Measurements from ENCODE around the gene SPIN1.

The SPIN1 gene

DNA sequence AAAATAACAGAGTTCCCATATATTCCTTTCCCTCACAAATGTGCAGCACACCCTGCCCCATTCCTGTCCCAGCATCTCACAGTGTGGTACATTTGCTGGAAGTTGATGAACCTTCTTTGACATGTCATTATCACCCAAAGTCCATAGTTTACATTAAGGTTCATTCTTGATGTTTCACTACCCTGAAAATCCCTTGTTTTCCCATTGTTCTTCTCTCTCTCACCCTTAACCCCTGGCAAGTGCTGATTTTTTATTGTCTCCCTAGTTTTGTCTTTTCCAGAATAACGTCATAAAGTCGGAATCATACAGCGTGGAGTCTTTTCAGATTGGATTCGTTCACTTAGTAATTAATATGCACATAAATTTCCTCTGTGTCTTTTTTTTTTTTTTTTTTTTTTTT is 48.1 kb downstream of the SPIN1 start:
- DNase-seq (ENCODE audit: low read depth) = no peak

GRCh38 chr9:88437210-88438146 is 49.2 kb downstream of the SPIN1 start:
- DNase-seq (ENCODE audit: low read depth) = no peak

- DNase-seq (ENCODE audit: low read depth) = no peak
These were observed 50.6 kb downstream of the SPIN1 start for GRCh38 chr9:88438811-88439210.

GRCh38 chr9:88441301-88442007 is 53.2 kb downstream of the SPIN1 start:
- no peak for DNase-seq (ENCODE audit: low read depth)

GRCh38 chr9:88443480-88444113 is 55.4 kb downstream of the SPIN1 start:
- DNase-seq (ENCODE audit: low read depth) = no peak

GRCh38 chr9:88446728-88447127 is 58.5 kb downstream of the SPIN1 start:
- DNase-seq (ENCODE audit: low read depth) = no peak

GRCh38 chr9:88447431-88447830 is 59.2 kb downstream of the SPIN1 start:
- no peak for DNase-seq (ENCODE audit: low read depth)

DNA sequence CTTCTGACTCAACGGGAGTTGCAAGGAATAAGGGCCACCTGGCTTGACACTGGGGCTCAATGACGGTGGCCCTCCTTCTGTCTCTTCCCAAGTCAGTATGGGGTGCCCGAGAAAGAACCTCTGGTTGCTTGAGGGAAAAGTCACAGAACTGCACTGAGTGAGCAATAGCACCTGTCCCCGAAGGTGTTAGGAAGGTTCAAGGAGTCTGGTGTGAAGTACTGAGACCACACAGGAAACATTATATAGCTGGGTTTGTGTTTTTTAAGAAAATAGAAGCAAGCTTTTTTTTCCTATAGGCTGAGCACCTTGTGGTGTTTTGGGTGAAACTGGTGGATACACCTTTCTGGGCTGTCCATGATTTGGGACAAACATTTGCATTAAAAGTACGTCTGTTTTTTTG is 62.9 kb downstream of the SPIN1 start:
- no peak for DNase-seq (ENCODE audit: low read depth)

DNA sequence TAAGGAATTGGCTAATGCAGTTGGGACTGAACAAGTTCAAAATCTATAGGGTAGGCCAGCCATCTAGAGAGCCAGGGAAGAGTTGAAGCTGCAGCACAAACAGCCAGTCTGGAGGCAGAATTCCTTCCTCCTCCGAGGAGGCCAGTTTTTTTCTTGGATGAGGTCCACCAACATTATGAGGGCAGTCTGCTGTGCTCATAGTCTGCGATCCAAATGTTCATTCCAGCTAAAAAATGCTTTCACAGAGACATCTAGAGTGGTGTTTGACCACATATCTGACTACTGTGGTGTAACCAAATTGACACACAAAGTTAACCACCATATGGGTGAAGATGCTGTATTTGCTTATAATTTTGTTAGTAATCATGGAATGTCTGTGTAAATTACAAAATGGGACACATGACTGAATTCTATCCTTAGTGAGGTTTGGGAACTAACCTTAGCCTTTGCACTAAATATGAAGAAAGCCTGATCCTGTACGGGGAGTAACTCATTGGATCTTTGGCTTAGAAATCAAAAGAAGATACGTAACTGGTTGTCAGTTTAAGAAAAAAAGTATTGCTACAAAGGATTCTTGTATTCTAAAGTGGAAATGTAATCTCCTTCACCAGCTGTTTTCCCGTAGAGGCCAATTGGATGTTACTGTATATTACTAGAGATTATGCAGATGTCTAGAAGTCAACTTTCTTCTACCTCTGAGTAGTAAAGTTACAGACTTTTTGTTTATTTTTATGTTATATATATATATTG is 70.6 kb downstream of the SPIN1 start:
- peak; percentile 61 for DNase-seq (ENCODE audit: low read depth)

GRCh38 chr9:88460587-88461332 is 72.5 kb downstream of the SPIN1 start:
- no peak for DNase-seq (ENCODE audit: low read depth)

GRCh38 chr9:88462191-88462590 is 73.9 kb downstream of the SPIN1 start:
- DNase-seq (ENCODE audit: low read depth) = peak; percentile 72

GRCh38 chr9:88464851-88465250 is 76.6 kb downstream of the SPIN1 start:
- no peak for DNase-seq (ENCODE audit: low read depth)

- no peak for DNase-seq (ENCODE audit: low read depth)
These were observed 80.0 kb downstream of the SPIN1 start for GRCh38 chr9:88468226-88468625.

DNA sequence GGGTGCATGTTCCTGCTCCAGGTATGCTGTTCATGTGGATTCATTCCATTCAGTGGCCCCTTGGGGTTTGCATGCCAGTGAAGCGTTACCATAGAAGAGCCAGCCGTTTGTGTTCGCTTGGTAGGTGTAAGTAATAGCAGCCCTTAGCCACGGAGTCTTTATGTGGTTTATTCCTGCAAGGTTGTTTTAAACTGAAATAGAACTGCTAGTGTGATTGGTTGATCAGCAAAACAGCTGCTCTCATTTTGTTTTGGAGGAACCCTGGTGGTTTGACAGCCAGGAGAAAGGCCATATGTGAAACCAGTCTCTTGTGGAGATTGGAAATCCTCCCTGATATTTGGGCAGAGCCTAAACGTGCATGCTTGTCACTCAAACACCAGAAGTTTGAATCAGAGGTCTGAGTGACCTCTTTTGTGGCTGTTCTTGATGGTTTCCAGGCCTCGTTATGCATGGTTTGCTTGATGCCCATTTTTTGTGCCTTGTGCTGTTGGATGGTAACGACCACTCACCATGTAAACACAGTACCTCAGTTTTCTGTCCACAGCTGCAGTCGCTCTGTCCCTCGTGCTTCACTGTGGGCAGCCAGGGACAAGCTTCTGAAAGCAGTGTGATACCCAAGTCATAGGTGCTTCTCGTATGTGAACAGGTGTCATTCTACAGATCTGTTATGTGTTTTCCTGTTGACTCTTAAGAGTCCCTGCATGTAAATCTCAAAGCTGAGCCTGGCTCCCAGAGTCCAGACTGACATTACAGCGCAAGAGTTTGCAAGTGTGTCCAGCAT is 88.4 kb downstream of the SPIN1 start:
- DNase-seq (ENCODE audit: low read depth) = no peak

- peak; percentile 91 for DNase-seq (ENCODE audit: low read depth)
These were observed 89.1 kb downstream of the SPIN1 start for GRCh38 chr9:88477300-88477751.

DNA sequence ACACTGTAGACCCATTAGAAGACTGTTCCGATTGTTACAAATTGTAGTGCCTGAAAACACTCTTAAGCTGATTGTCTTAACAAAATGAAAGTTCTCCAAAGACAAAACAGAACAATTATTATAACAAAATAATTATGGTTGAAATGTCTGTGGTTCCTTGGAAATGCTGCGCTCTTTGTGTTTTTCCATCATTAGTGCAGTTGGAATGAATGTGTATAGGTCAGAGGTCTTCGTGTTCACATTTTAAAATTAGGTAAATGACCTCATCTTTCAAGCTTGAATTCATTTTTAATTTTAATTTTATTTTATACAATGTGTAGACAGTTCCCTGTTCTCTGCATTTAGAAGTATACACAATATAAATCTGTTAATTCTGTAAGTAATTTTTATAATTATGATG is 90.0 kb downstream of the SPIN1 start:
- no peak for DNase-seq (ENCODE audit: low read depth)

DNA sequence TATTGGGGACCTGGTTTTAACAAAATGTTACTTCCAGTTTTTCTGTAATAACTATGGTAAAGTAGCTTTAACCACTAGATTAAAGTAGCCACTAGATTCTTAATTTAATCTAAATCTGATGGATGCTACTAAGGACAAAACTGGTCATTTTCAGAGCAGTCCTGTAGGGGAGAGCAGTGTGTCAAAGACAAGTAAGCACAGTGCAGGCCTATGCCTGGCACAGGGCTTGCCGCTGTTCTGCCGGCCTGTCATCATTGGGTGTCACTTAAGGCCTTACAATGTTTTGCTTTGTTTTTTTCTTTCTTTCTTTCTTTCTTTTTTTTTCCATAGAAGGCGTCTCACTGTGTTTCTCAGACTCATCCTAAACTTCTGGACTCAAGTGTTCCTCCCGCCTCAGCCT is 93.7 kb downstream of the SPIN1 start:
- no peak for DNase-seq (ENCODE audit: low read depth)

- no peak for DNase-seq (ENCODE audit: low read depth)
These were observed 99.9 kb downstream of the SPIN1 start for GRCh38 chr9:88488166-88488565.

DNA sequence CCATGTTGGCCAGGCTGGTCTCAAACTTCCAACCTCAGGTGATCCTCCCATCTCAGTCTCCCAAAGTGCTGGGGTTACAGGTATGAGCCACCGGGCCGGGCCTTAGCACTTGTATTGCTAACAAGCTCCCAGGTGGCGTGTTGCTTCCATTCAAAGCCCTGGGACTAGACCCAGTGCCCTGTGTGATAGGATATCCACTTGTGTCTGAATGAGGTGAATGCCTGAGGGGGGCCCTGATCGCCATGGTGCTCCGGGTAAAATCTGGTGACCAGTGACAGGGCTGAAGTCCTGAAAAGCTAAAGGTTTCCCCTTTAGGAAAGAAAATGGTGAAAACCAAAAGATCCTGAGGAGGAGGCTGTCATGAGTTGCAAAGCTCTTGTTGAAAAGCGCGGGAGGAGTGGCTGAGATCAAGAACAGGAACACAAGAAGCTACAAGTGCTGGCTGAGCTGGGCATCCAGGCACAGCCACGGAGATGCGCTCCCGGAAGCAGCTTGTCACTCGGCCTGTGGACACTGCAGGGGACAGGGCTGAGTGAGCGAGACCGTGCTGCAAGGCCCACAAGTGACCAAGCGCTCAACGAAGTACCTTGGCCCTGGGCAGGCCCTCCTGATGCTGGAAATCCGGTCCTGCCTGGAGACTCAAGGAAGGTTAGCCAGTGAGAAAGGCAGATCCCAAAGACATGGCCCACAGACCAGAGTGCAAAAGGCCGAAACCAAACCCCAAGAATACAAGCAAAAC is 106.9 kb downstream of the SPIN1 start:
- no peak for DNase-seq (ENCODE audit: low read depth)

GRCh38 chr9:88497224-88497623 is 109.0 kb downstream of the SPIN1 start:
- no peak for DNase-seq (ENCODE audit: low read depth)
